Spleen (tissue), 7 donors: Measurements from ENCODE around the gene SH3RF3.

Experiments
- CTCF ChIP-seq, 11 experiments: fragments of 200-600 bp in 7 of 11; fragments of 450-650 bp in 4 of 11; sonication (generic) in 4 of 11; IDR thresholded peaks in 8 of 11; conservative IDR thresholded peaks in 3 of 11; 1 replicate in 7 of 11; 2 replicates in 4 of 11; pipeline versions ENCODE4 v1.4.0 to v1.8.0; 2016 to 2021; ENCODE audit warnings: antibody characterized with exemption in 11 of 11, inconsistent platforms in 4 of 11, mild to moderate bottlenecking in 1 of 11
- POLR2A ChIP-seq, 3 donors: fragments of 450-650 bp; IDR thresholded peaks; one replicate each; pipeline ENCODE4 v1.5.1; 2017; ENCODE audit warnings: antibody characterized with exemption in 3 of 3, mild to moderate bottlenecking in 1 of 3
- donor health status: DM: no; HTN: no; CAD: no; lungs with moderate emphysema.
- donor health status: DM: no; HTN: no; CAD: no.
- donor health status: DM: no; HTN: no; CAD: no.

GRCh38 chr2:109500910-109501309, 371.9 kb downstream of the SH3RF3 start:
- TF ChIP-seq CTCF (IDR thresholded peaks at IDR 0.05 in 8 of 11, conservative IDR thresholded peaks at IDR 0.05 in 3 of 11) (no peak), POLR2A (IDR thresholded peaks at IDR 0.05) (no peak)
